Gastrocnemius medialis (tissue), 4 donors: Measurements from ENCODE around the gene RNU4-1.

Source experiments
- POLR2A ChIP-seq, 2 donors: fragments of 450-650 bp; IDR thresholded peaks; one replicate each; pipeline ENCODE4 v1.6.1; 2017; ENCODE audit warnings: antibody characterized with exemption in 2 of 2, mild to moderate bottlenecking in 2 of 2, moderate library complexity in 2 of 2
- TF ChIP-seq, protein P1 (sequence below), 5 experiments: fragments of 450-650 bp in 3 of 5; fragments of 200-600 bp in 2 of 5; sonication (generic) in 2 of 5; IDR thresholded peaks in 4 of 5; conservative IDR thresholded peaks in 1 of 5; 1 replicate in 4 of 5; 2 replicates in 1 of 5; pipeline ENCODE4 v1.5.1; 2016 to 2019; ENCODE audit warnings: antibody characterized with exemption in 5 of 5, mild to moderate bottlenecking in 3 of 5, moderate library complexity in 3 of 5

DNA sequence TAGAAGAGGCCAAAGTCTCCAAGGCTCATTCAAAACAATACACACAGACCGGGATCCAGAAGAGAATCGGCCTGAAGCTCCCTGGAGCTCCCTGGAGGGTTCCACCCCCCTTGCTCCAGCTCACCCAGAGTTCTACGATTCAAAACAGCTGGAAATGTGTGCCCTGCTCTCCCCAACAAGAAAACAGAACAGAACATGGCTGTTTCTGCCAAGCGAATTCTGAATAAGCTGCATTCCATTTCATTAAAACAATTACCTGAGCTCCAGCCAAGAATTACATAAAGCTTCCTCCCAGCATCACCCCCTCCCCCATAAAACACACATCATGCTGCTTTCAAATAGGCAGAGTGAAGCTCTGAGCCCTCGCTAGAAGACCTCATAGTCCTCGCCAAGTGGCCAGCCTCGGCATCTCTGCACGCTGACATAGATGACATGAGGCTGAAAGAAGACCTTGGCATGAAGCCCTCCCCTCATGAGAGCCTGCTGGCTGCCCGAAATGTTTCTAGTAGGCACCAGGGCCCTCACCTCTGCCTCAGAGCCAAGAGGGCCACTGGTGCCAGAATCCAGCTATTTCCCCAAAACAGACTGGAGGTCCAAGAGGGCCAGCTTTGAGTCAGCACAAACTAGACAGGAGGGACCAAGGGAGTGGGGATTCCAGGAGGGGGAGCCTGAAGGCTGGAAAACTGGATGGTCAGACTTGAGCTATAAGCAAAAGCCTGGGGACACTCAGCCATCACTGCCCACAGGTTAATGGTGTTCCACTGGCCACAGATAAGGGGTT lies 35.8 kb downstream of the RNU4-1 start:
- TF ChIP-seq, protein P1, sequence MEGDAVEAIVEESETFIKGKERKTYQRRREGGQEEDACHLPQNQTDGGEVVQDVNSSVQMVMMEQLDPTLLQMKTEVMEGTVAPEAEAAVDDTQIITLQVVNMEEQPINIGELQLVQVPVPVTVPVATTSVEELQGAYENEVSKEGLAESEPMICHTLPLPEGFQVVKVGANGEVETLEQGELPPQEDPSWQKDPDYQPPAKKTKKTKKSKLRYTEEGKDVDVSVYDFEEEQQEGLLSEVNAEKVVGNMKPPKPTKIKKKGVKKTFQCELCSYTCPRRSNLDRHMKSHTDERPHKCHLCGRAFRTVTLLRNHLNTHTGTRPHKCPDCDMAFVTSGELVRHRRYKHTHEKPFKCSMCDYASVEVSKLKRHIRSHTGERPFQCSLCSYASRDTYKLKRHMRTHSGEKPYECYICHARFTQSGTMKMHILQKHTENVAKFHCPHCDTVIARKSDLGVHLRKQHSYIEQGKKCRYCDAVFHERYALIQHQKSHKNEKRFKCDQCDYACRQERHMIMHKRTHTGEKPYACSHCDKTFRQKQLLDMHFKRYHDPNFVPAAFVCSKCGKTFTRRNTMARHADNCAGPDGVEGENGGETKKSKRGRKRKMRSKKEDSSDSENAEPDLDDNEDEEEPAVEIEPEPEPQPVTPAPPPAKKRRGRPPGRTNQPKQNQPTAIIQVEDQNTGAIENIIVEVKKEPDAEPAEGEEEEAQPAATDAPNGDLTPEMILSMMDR (IDR thresholded peaks at IDR 0.05 in 4 of 5, conservative IDR thresholded peaks at IDR 0.05 in 1 of 5) = no peak
- peak in 1 of 2 donors; percentile 42 for TF ChIP-seq POLR2A (IDR thresholded peaks at IDR 0.05)
